ENCODE measurements around the gene ZNF710. TPM values are rescaled to one million over a fixed set of nuclear protein-coding genes. Genes with fewer than 3 reads are reported as not detected.
"Not testable (repeated sequence)": the region's sequence is repeated elsewhere in the genome, so short reads cannot be mapped to it uniquely, and the experiment has no call there.

Gene ZNF710
- total RNA-seq, 4 donors from 2014 or later: 8.9 to 17.2 (median 11.5) TPM

DNA sequence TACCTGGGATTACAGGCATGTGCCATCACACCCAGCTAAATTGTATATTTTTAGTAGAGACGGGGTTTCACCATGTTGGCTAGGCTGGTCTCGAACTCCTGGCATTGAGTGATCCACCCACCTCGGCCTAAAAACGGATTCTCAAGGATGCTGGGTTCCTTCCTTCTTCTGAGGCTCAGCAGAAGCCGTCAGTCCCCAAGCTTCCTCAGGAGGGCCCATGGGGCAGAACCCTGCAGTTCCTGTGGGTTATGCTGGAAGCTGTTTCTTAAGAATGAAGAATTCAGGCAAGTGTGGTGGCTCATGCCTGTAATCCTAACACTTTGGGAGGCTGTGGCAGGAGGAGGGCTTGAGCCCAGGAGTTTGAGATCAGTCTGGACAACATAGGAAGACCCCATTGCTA is 29.0 kb upstream of the ZNF710 start:
- Histone ChIP-seq H3K36me3 (no peaks in the 10 kb centered on the region), H3K4me1 (peaks cover 4 to 12% of the 10 kb centered on the region in 2 donors), H3K27ac (no peak overlapping the region), H3K4me3 (replicated peaks in 1 of 3) (no peak overlapping the region), H3K9me3 (no peaks in the 10 kb centered on the region), H3K27me3 (no peaks in the 10 kb centered on the region)
- intact Hi-C loops (cut with DNase I): loop anchor here (10.0 kb wide), 1 partner anchor 57 kb away; the partner anchor contains the start of gene ARPIN
- no peak for DNase-seq
- no peak for TF ChIP-seq POLR2A (IDR thresholded peaks at IDR 0.05)
- TF ChIP-seq, protein P1, sequence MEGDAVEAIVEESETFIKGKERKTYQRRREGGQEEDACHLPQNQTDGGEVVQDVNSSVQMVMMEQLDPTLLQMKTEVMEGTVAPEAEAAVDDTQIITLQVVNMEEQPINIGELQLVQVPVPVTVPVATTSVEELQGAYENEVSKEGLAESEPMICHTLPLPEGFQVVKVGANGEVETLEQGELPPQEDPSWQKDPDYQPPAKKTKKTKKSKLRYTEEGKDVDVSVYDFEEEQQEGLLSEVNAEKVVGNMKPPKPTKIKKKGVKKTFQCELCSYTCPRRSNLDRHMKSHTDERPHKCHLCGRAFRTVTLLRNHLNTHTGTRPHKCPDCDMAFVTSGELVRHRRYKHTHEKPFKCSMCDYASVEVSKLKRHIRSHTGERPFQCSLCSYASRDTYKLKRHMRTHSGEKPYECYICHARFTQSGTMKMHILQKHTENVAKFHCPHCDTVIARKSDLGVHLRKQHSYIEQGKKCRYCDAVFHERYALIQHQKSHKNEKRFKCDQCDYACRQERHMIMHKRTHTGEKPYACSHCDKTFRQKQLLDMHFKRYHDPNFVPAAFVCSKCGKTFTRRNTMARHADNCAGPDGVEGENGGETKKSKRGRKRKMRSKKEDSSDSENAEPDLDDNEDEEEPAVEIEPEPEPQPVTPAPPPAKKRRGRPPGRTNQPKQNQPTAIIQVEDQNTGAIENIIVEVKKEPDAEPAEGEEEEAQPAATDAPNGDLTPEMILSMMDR (IDR thresholded peaks at IDR 0.05): no peak
- WGBS, 2 donors: 81 to 83% methylated on average over 5 of the region's 5 CpGs

DNA sequence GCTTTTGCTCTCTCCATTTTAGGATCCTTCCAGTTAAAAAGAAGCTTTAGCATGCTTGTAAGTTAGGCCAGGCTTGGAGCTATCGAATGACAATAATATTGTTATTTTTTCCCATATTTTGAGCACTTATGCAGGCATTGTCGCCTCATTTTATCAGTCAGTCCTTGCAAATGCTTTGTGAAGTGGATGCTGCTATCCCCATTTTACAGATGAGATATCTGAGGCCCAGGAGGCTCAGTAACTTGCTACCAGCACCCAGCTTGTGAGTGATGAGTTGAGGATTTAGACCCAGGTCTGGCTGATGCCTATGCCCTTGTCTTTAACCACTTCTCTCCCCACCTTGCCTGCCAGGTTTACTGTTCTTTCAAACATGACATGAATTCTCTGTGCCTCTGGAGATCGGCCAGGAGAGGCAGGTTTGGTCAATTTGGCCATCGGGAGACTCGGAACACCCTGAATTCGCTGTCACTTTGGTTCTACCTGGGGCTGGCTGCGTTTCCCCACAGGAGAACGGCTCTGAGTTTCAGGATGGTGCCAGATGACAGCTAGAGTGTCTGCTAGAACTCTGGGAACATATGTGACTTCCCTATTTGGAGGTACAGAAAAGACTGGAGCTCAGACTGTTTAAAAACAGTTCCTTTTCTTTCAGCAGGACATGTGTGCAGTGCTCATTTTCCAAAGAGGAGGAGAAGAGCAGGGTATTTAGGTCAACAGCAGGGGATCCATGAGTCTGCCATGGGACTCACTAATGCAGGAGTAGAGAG is 25.5 kb upstream of the ZNF710 start:
- intact Hi-C loops (cut with DNase I): loop anchor here (10.0 kb wide), 1 partner anchor 61 kb away; the partner anchor contains the start of gene ARPIN

DNA sequence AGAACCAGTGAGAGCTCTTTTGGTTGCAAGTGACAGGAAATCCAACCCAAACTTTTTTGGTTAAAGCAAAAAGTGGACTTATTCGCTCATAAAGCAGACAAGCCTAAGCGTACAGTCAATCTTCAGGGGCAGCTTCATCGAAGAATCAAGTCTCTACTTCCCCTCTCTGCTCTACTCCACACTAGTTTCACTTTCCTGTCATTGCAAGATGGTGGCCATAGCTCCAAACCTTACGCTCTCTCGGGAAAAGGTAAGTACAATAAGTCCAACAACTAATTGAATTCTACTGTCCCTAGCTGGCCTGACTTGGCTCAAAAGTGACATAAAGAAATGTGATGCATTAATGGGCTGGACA is 24.9 kb upstream of the ZNF710 start:
- H3K27me3 ChIP-seq: no peaks in the 10 kb centered on the region
- intact Hi-C loops (cut with DNase I): loop anchor here (10.0 kb wide), 1 partner anchor 61 kb away; the partner anchor contains the start of gene ARPIN
- TF ChIP-seq, protein P1 (IDR thresholded peaks at IDR 0.05): no peak
- TF ChIP-seq POLR2A (IDR thresholded peaks at IDR 0.05): no peak
- no peaks in the 10 kb centered on the region for H3K9me3 ChIP-seq
- H3K4me1 ChIP-seq: peaks cover 0 to 7% of the 10 kb centered on the region in 2 donors
- no peak for DNase-seq
- no peaks in the 10 kb centered on the region for H3K36me3 ChIP-seq
- 92 to 95% methylated on average over 5 of the region's 5 CpGs for WGBS, 2 donors
- no peak overlapping the region for H3K27ac ChIP-seq
- H3K4me3 ChIP-seq (replicated peaks in 1 of 3): no peak overlapping the region

More for the DNA sequence above, 25.5 kb upstream of the ZNF710 start:
- TF ChIP-seq POLR2A (IDR thresholded peaks at IDR 0.05): no peak
- TF ChIP-seq, protein P1 (IDR thresholded peaks at IDR 0.05): no peak
- Histone ChIP-seq H3K27me3 (no peaks in the 10 kb centered on the region), H3K27ac (no peak overlapping the region), H3K4me1 (peaks cover 3 to 12% of the 10 kb centered on the region in 2 donors), H3K36me3 (no peaks in the 10 kb centered on the region), H3K9me3 (no peaks in the 10 kb centered on the region), H3K4me3 (replicated peaks in 1 of 3) (no peak overlapping the region)
- no peak for DNase-seq
- 75 to 90% methylated on average over 8 of the region's 8 CpGs for WGBS, 2 donors

DNA sequence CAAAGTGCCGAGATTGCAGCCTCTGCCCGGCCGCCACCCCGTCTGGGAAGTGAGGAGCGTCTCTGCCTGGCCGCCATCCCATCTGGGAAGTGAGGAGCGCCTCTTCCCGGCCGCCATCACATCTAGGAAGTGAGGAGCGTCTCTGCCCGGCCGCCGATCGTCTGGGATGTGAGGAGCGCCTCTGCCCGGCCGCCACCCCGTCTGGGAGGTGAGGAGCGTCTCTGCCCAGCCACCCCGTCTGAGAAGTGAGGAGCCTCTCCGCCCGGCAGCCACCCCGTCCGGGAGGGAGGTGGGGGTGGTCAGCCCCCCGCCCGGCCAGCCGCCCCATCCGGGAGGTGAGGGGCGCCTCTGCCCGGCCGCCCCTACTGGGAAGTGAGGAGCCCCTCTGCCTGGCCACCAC is 23.3 kb upstream of the ZNF710 start:
- H3K36me3 ChIP-seq; H3K4me1 ChIP-seq; H3K27ac ChIP-seq; H3K27me3 ChIP-seq; H3K9me3 ChIP-seq; H3K4me3 ChIP-seq (replicated peaks in 1 of 3); DNase-seq: not testable (repeated sequence)
- intact Hi-C loops (cut with DNase I): loop anchor here (10.0 kb wide), 1 partner anchor 63 kb away; the partner anchor contains the start of gene ARPIN
- WGBS, 2 donors: 93 to 100% methylated on average over 3 to 20 of the region's 31 CpGs

DNA sequence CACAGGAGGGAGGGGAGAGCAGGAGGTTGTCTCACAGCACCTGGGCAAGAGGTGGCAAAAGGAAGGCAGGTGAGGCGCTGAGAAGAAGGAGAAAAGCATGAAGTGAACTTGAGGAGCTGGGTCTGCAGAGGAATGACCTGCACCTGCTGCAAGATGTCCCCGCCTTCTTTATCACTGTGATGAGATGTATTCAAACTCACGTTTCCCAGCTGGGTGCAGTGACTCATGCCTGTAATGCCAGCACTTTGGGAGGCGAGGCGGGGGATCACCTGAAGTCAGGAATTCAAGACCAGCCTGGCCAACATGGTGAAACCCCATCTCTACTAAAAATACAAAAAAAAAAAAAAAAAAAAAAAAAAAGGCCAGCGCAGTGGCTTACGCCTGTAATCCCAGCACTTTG is 22.2 kb upstream of the ZNF710 start:
- DNase-seq: no peak
- Histone ChIP-seq H3K27me3 (no peaks in the 10 kb centered on the region), H3K4me3 (replicated peaks in 1 of 3) (no peak overlapping the region), H3K9me3 (no peaks in the 10 kb centered on the region), H3K36me3 (no peaks in the 10 kb centered on the region), H3K4me1 (no peaks in the 10 kb centered on the region), H3K27ac (no peak overlapping the region)
- intact Hi-C loops (cut with DNase I): loop anchor here (10.0 kb wide), 1 partner anchor 64 kb away; the partner anchor contains the start of gene ARPIN
- 91 to 92% methylated on average over 7 of the region's 7 CpGs for WGBS, 2 donors
- TF ChIP-seq, protein P1 (IDR thresholded peaks at IDR 0.05): no peak
- no peak for TF ChIP-seq POLR2A (IDR thresholded peaks at IDR 0.05)
